ENCODE measurements around the gene EEF1AKMT3.

Gene EEF1AKMT3

GRCh38 chr12:57751788-57752667 is 20.4 kb upstream of the EEF1AKMT3 start, which contains the start of gene CDK4:
TSS of gene CDK4 (minus strand) at chr12:57752310. CDS start at chr12:57751717, 593 bp downstream.
- peak; percentile 99 for DNase-seq

GRCh38 chr12:57752668-57753000 is 19.8 kb upstream of the EEF1AKMT3 start:
- no peak for DNase-seq

GRCh38 chr12:57753756-57754337 is 18.6 kb upstream of the EEF1AKMT3 start:
- no peak for DNase-seq

GRCh38 chr12:57754411-57755193 is 17.8 kb upstream of the EEF1AKMT3 start, which contains the start of gene MARCHF9:
TSS of gene MARCHF9 (plus strand) at chr12:57755103. CDS start at chr12:57755529, 426 bp downstream.
- peak; percentile 93 for DNase-seq

GRCh38 chr12:57755194-57755453 is 17.3 kb upstream of the EEF1AKMT3 start:
- DNase-seq: no peak

- DNase-seq: no peak
Observed at GRCh38 chr12:57755454-57756372, 16.7 kb upstream of the EEF1AKMT3 start.

- no peak for DNase-seq
Observed at GRCh38 chr12:57756406-57757341, 15.7 kb upstream of the EEF1AKMT3 start.

GRCh38 chr12:57757771-57758170 is 14.6 kb upstream of the EEF1AKMT3 start:
- DNase-seq: no peak

- DNase-seq: no peak
Observed at GRCh38 chr12:57758552-57759359, 13.7 kb upstream of the EEF1AKMT3 start.

- DNase-seq: peak; percentile 51
Observed at GRCh38 chr12:57759360-57759980, 12.9 kb upstream of the EEF1AKMT3 start.

GRCh38 chr12:57760347-57760982 is 11.9 kb upstream of the EEF1AKMT3 start:
- DNase-seq: no peak

GRCh38 chr12:57761391-57761998 is 10.9 kb upstream of the EEF1AKMT3 start:
- no peak for DNase-seq

GRCh38 chr12:57762463-57762862 is 10.0 kb upstream of the EEF1AKMT3 start:
- no peak for DNase-seq

- no peak for DNase-seq
Observed at GRCh38 chr12:57763881-57764661, 8.3 kb upstream of the EEF1AKMT3 start.

GRCh38 chr12:57764662-57765002 is 7.8 kb upstream of the EEF1AKMT3 start:
- DNase-seq: no peak

GRCh38 chr12:57765003-57765697 is 7.3 kb upstream of the EEF1AKMT3 start:
- peak; percentile 36 for DNase-seq

GRCh38 chr12:57765698-57766463 is 6.5 kb upstream of the EEF1AKMT3 start:
- no peak for DNase-seq

Data from NCI-H2171 treated with DMSO at 0.1 percent for 48 hours (cell line).